Vagina (tissue), 2 donors: ENCODE results near the gene HUS1.

Source experiments
- POLR2AphosphoS5 ChIP-seq, 2 donors: sonication (generic); formaldehyde crosslinking; IDR thresholded peaks; one replicate each; pipeline ENCODE4 v1.9.0; 2017; ENCODE audit warnings: antibody characterized with exemption in 2 of 2, mild to moderate bottlenecking in 2 of 2, low read depth in 1 of 2; ENCODE audit not compliant: insufficient read depth in 1 of 2
- TF ChIP-seq, protein P1 (sequence below), 3 experiments: fragments of 450-650 bp in 2 of 3; fragments of 200-600 bp in 1 of 3; sonication (generic) in 1 of 3; IDR thresholded peaks; one replicate each; pipeline ENCODE4 v1.5.1; 2017 to 2019; ENCODE audit warnings: antibody characterized with exemption in 3 of 3, mild to moderate bottlenecking in 2 of 3, moderate library complexity in 2 of 3

DNA sequence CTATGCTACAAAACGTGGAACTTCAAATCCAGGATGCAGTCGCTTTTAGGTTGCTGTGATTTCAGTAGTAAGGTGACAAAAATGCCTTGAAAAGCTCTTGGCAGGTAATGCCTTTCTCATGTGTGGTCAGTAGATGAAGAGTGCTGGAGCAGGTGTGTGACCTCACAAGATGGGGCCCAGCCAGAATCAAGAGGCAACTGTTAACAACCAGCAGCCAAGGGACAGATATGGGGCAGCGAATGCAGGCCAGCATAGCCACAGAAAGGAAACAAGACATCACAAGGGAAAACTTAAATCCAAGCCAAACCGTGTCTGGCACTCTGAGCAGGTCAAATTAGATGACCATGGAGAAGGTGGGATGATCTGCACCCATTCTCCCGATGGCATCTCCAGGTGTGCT lies 12.3 kb downstream of the HUS1 start:
- TF ChIP-seq, protein P1, sequence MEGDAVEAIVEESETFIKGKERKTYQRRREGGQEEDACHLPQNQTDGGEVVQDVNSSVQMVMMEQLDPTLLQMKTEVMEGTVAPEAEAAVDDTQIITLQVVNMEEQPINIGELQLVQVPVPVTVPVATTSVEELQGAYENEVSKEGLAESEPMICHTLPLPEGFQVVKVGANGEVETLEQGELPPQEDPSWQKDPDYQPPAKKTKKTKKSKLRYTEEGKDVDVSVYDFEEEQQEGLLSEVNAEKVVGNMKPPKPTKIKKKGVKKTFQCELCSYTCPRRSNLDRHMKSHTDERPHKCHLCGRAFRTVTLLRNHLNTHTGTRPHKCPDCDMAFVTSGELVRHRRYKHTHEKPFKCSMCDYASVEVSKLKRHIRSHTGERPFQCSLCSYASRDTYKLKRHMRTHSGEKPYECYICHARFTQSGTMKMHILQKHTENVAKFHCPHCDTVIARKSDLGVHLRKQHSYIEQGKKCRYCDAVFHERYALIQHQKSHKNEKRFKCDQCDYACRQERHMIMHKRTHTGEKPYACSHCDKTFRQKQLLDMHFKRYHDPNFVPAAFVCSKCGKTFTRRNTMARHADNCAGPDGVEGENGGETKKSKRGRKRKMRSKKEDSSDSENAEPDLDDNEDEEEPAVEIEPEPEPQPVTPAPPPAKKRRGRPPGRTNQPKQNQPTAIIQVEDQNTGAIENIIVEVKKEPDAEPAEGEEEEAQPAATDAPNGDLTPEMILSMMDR (IDR thresholded peaks at IDR 0.05): no peak
- TF ChIP-seq POLR2AphosphoS5 (IDR thresholded peaks at IDR 0.05; ENCODE audit: insufficient read depth in 1 of 2, low read depth in 1 of 2): no peak
